Breast epithelium (tissue), 4 donors: Measurements from ENCODE around the gene ADAMTS17. TPM values are rescaled to one million over a fixed set of nuclear protein-coding genes. Genes with fewer than 3 reads are reported as not detected.

ENCODE experiments used
- DNase-seq, 2 donors: peaks; one replicate each; pipeline ENCODE4 v3.0.0-alpha.2; 2019; ENCODE audit warnings: low spot score in 2 of 2
- H3K27ac ChIP-seq, 2 donors: fragments of 200-600 bp; sonication (generic) in 1 of 2; one replicate each; pipeline ENCODE4 v1.5.1; 2016 to 2019; ENCODE audit warnings: mild to moderate bottlenecking in 1 of 2
- H3K27me3 ChIP-seq, 2 donors: fragments of 200-600 bp; sonication (generic) in 1 of 2; one replicate each; pipeline versions ENCODE4 v1.5.1 to v1.6.0; 2017 to 2019; ENCODE audit warnings: control low read depth in 1 of 2, mild to moderate bottlenecking in 1 of 2
- H3K36me3 ChIP-seq: fragments of 200-600 bp; one replicate; pipeline ENCODE4 v1.5.1; 2019
- H3K4me1 ChIP-seq, 2 donors: fragments of 200-600 bp; sonication (generic); one replicate each; pipeline ENCODE4 v1.5.1; 2016 to 2019; ENCODE audit warnings: control low read depth in 1 of 2
- H3K4me3 ChIP-seq, 3 donors: fragments of 200-600 bp; sonication (generic); 1 replicate in 2 of 3; 2 replicates in 1 of 3; pipeline ENCODE4 v1.5.1; 2016 to 2019; ENCODE audit warnings: mild to moderate bottlenecking in 3 of 3, moderate library complexity in 2 of 3
- H3K9me3 ChIP-seq, 2 donors: fragments of 200-600 bp; sonication (generic) in 1 of 2; one replicate each; pipeline ENCODE4 v1.5.1; 2016 to 2019; ENCODE audit warnings: control low read depth in 1 of 2
- POLR2A ChIP-seq: fragments of 450-650 bp; IDR thresholded peaks from one replicate; pipeline ENCODE4 v1.6.1; 2016; ENCODE audit warnings: antibody characterized with exemption, mild to moderate bottlenecking, moderate library complexity
- POLR2AphosphoS5 ChIP-seq, 3 donors: sonication (generic); formaldehyde crosslinking; IDR thresholded peaks; one replicate each; pipeline ENCODE4 v1.6.1; 2017; ENCODE audit warnings: antibody characterized with exemption in 3 of 3
- intact Hi-C: fragments of 100-400 bp; cut with DNase I; formaldehyde crosslinking; loops from one replicate; pipeline ENCODE4 v1.15.1; 2023; ENCODE audit warnings: low total_unique reads
- total RNA-seq, 3 donors: library from RNA; depleted of rRNA; stranded (reverse); fragments of >200 nt; gene quantifications; one replicate each; pipeline ENCODE4 v1.1.0, GENCODE V29; 2016
- TF ChIP-seq, protein P1 (sequence below), 3 donors: fragments of 450-650 bp; IDR thresholded peaks; one replicate each; pipeline ENCODE4 v1.5.1; 2016 to 2017; ENCODE audit warnings: antibody characterized with exemption in 3 of 3, mild to moderate bottlenecking in 3 of 3, moderate library complexity in 3 of 3

The ADAMTS17 gene
- total RNA-seq, 3 donors from 2014 or later = 5.1 to 8.0 (median 5.9) TPM

DNA sequence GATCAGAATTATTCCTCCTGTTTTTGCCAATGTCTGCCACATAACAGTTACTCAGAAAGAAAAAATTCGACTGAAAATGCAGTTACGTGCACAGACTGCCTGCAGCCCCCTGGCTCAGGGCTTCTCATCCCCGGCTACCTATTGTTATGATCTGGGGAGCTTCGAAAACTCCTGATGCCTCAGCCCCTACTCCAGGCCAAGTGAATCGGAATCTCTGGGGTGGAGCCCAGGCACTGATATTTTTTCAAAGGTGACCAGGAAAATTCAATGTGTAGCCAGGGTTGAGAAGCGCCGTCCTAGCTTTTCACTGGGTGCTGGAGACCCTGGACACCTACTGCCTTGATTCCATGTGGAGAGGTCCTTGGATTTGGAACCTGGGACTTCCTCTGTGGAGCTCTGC lies 8.5 kb downstream of the ADAMTS17 start:
- intact Hi-C loops = loop anchor here (10.0 kb wide), 1 partner anchor 418 kb away; no protein-coding TSS in a partner anchor
- Histone ChIP-seq H3K4me1 (no peaks in the 10 kb centered on the region), H3K4me3 (no peak overlapping the region), H3K9me3 (no peaks in the 10 kb centered on the region), H3K27me3 (no peaks in the 10 kb centered on the region), H3K27ac (no peak overlapping the region), H3K36me3 (no peaks in the 10 kb centered on the region)
- no peak for DNase-seq
- TF ChIP-seq, protein P1, sequence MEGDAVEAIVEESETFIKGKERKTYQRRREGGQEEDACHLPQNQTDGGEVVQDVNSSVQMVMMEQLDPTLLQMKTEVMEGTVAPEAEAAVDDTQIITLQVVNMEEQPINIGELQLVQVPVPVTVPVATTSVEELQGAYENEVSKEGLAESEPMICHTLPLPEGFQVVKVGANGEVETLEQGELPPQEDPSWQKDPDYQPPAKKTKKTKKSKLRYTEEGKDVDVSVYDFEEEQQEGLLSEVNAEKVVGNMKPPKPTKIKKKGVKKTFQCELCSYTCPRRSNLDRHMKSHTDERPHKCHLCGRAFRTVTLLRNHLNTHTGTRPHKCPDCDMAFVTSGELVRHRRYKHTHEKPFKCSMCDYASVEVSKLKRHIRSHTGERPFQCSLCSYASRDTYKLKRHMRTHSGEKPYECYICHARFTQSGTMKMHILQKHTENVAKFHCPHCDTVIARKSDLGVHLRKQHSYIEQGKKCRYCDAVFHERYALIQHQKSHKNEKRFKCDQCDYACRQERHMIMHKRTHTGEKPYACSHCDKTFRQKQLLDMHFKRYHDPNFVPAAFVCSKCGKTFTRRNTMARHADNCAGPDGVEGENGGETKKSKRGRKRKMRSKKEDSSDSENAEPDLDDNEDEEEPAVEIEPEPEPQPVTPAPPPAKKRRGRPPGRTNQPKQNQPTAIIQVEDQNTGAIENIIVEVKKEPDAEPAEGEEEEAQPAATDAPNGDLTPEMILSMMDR (IDR thresholded peaks at IDR 0.05) = no peak
- TF ChIP-seq POLR2A (no peak), POLR2AphosphoS5 (IDR thresholded peaks at IDR 0.05) (no peak)

DNA sequence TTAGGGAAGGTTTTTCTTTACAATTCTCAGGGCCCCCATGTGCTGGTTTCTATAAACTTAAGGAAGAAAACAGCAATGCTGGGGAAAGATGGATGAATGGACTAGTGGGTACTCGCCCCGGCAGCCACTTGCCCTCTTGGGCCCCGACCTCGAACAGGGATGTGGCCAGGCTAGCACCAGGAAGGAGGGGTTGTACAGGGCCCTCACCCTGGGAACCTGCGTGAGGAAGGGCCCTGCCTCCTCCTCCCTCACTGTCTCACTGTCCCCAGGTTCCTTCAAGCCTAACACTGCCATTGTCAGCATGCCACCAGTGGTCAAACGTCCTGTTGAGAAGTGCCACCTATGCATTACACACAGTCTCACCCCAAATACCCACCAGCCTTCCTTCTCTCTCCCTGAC lies 9.1 kb downstream of the ADAMTS17 start:
- no peaks in the 10 kb centered on the region for H3K27me3 ChIP-seq
- H3K4me3 ChIP-seq = no peak overlapping the region
- H3K9me3 ChIP-seq = no peaks in the 10 kb centered on the region
- no peaks in the 10 kb centered on the region for H3K36me3 ChIP-seq
- TF ChIP-seq, protein P1 (IDR thresholded peaks at IDR 0.05) = no peak
- no peak for TF ChIP-seq POLR2AphosphoS5 (IDR thresholded peaks at IDR 0.05)
- no peak for TF ChIP-seq POLR2A
- intact Hi-C loops = loop anchor here (10.0 kb wide), 1 partner anchor 418 kb away; no protein-coding TSS in a partner anchor
- no peaks in the 10 kb centered on the region for H3K4me1 ChIP-seq
- DNase-seq = no peak
- no peak overlapping the region for H3K27ac ChIP-seq

DNA sequence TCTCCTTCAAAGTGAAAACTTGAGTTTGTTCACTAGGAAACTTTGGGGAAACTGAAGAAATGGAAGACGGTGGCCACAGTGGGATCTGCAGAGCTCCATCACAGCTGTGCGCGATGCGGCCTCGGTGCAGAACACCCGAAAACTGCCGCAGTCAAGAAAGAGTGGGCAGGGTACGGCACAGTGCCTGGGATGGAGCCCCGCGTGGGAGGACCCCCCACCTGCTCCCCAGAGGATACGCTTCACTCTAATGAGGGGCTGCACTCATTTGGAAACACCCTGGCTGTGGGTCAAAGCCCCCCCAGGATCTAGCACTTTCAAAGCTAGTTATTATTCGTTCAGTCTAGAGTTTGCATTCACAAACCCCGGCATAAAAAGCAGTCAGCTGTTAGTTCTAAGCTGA lies 9.5 kb downstream of the ADAMTS17 start:
- TF ChIP-seq POLR2A (no peak), POLR2AphosphoS5 (IDR thresholded peaks at IDR 0.05) (no peak)
- TF ChIP-seq, protein P1 (IDR thresholded peaks at IDR 0.05) = no peak
- Histone ChIP-seq H3K9me3 (no peaks in the 10 kb centered on the region), H3K4me3 (no peak overlapping the region), H3K27ac (no peak overlapping the region), H3K36me3 (no peaks in the 10 kb centered on the region), H3K27me3 (no peaks in the 10 kb centered on the region), H3K4me1 (no peaks in the 10 kb centered on the region)
- intact Hi-C loops = loop anchor here (10.0 kb wide), 1 partner anchor 417 kb away; no protein-coding TSS in a partner anchor
- no peak for DNase-seq

DNA sequence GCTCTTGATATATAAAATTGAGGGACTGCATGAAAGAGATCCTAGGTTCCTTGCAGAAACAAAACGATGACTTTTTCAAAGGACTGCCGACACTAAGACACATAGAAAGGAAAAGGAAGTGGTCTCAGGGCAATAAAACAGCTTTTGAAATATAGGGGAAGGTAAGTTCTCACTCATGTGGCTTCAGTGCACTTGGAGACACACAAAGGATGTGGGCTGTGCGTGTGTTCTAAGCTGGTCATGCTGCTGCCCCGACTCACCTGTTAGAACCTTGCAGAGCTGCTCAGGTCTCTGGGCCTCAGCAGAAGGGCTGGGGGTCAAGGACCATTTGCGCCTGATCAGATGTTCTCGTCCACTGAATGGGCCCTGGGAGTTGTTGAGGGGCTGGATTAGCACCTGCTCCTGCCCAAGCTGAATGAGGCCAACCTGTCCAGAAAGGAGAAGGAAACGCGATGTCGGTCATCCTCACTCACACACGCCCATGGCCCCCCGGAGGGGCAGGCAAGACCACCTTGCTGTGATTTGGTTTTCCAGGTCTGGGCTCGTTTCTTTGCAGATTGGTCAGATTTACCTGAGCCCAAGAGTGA lies 11.1 kb downstream of the ADAMTS17 start:
- H3K27me3 ChIP-seq = no peaks in the 10 kb centered on the region
- no peak for DNase-seq
- intact Hi-C loops = loop anchor here (10.0 kb wide), 1 partner anchor 416 kb away; no protein-coding TSS in a partner anchor
- no peak overlapping the region for H3K4me3 ChIP-seq
- TF ChIP-seq, protein P1 (IDR thresholded peaks at IDR 0.05) = no peak
- no peaks in the 10 kb centered on the region for H3K4me1 ChIP-seq
- H3K27ac ChIP-seq = no peak overlapping the region
- H3K36me3 ChIP-seq = no peaks in the 10 kb centered on the region
- no peaks in the 10 kb centered on the region for H3K9me3 ChIP-seq

DNA sequence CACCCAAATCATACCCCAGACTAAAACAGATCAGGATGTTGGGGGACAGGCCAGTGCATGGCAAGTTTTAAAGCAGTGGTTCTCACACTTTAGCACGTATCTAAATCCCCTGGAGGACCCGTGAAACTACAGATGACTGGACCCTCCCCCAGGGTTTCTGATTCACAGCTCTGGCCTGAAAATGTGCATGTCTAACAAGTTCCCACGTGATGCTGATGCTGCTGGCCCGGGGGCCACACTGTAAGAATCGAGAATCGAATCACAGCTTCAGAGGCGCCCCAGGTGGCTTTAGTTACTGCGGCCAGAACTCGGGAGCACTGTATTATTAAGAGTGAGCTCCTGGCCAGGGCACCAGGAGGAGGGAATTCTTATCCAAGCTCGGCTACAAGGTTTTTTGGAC lies 11.6 kb downstream of the ADAMTS17 start:
- intact Hi-C loops = loop anchor here (10.0 kb wide), 1 partner anchor 415 kb away; no protein-coding TSS in a partner anchor
- H3K27me3 ChIP-seq = no peaks in the 10 kb centered on the region
- H3K4me1 ChIP-seq = no peaks in the 10 kb centered on the region
- H3K9me3 ChIP-seq = no peaks in the 10 kb centered on the region
- no peaks in the 10 kb centered on the region for H3K36me3 ChIP-seq
- DNase-seq = no peak
- no peak overlapping the region for H3K4me3 ChIP-seq
- no peak overlapping the region for H3K27ac ChIP-seq
- TF ChIP-seq POLR2A (no peak), POLR2AphosphoS5 (IDR thresholded peaks at IDR 0.05) (no peak)
- TF ChIP-seq, protein P1 (IDR thresholded peaks at IDR 0.05) = no peak
